Stimulated activated CD4-positive, alpha-beta T cell treated with anti-CD3 and anti-CD28 coated beads, Interleukin-12 subunit alpha, Interleukin-12 subunit beta, amount 100 ng/mL, for 48 hours (primary cell): Measurements from ENCODE around the gene WASHC2A.
"Not testable (repeated sequence)": the region's sequence is repeated elsewhere in the genome, so short reads cannot be mapped to it uniquely, and the experiment has no call there.

Source experiments
- DNase-seq, 3 donors: peaks; one replicate each; pipeline ENCODE4 v3.0.0-alpha.2; 2020; ENCODE audit warnings: low read depth in 2 of 3, low spot score in 1 of 3

The WASHC2A gene

GRCh38 chr10:50067546-50068351, at the start of gene WASHC2A:
Gene WASHC2A, plus strand, starts transcription at chr10:50067954. Its CDS starts 52 bp downstream, at chr10:50068006.
- peak; percentile 66 to 91 (median 70) for DNase-seq

- not testable (repeated sequence) for DNase-seq
These were observed 48.5 kb upstream of the WASHC2A start for GRCh38 chr10:50019279-50019678.

DNA sequence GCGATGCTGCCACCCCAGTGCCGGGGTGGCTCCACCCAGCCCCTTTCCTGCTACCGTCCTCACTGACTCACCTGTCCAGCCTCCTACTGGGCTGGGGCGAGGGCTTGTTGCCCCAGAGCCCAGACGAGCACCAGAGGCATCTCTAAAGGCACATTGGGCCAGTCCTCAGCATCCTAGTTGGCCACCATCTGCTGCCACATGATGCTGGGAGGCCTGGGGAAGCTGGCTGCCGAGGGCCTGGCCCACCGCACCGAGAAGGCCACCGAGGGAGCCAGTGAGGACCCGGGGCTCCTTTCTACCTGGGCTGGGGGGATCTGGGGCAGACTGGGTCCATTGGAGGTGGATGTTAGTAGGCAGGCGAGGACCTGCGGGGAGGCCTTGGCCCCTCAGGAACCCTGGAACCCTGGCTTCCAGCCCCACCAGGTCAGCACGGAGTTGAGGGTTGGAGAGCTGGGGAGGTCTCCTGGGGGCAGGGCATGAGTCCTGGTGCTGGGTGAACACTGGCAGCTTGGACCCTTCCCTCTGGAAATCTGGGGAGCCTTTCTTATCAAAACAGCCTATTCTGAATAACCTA, 47.2 kb upstream of the WASHC2A start:
- not testable (repeated sequence) for DNase-seq

- DNase-seq = no peak
These were observed 46.1 kb upstream of the WASHC2A start for GRCh38 chr10:50021646-50022045.

DNA sequence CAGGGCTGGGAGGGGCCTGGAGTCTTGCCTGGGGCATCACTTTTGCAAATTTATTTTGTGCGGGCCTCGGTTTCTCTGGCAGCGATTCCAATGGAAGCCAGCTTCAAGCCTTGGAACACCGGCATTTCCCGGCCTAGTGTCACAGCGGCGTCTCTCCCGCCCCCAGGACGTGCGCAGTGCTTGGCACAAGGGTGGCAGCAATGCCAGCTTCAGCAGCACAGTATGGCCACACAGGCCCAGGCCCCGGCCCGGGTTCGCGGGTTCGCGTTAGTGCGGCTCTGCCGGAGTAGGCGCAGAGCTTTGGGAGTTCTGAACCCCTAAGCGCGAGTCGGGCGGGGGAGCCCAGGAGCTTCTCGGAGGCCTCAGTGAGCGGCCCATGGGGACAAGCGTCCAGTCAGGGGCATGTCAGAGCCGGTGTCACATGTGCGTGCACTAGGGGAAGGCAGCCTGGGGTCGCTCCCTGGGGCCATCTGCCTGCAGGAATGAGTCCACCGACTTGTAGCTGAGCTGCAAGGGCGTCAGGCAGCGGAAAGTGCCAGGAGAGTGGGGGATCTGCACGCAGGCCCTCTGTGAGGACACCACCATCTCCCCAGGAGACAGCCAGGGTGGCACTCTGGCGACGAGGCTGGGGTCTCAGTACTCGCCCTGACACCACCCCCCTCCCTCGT, 42.9 kb upstream of the WASHC2A start:
- DNase-seq = not testable (repeated sequence)

DNA sequence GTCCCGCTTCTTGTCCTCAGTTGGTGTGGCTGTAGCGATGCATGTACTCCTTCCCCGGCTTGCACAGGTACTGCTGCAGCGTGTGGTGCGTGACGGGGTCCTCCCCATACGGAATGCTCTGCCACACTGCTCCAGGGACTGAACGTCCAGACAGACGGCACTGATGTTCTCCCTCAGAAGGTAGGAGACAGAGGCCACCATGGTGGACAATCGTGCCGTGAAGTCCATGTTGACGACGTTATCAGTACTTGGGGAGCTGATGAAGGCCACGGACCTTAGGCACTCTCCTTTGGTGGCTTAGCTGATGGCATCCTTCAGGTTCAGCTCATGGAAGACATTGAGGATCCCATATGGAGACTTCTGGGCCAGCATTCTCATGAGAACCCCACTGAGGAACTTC, 42.1 kb upstream of the WASHC2A start:
- no peak for DNase-seq

- DNase-seq = no peak
These were observed 40.6 kb upstream of the WASHC2A start for GRCh38 chr10:50027195-50027594.

- no peak for DNase-seq
These were observed 34.3 kb upstream of the WASHC2A start for GRCh38 chr10:50033481-50033880.

DNA sequence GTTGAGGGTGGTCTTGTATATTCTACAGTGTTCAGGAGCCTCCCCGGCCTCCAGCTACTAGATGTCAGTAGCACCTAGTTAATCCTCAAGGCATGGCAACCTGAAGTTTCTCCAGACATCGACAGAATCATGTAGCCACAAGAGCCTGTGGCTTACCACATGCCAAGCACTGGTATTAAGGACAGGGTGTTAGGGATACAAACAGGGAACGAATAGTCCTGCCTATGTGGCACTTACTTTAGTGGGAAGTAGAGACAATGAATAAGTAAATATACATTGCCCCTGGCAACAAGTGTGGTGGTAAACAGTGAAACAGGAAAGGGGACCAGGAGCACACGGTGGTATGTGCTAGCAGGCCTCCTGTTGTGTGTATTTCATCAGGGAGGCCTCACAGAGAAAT, 32.4 kb upstream of the WASHC2A start:
- DNase-seq = not testable (repeated sequence)

- DNase-seq = peak in 1 of 3 donors; percentile 5
These were observed 22.7 kb upstream of the WASHC2A start for GRCh38 chr10:50044941-50045664.

DNA sequence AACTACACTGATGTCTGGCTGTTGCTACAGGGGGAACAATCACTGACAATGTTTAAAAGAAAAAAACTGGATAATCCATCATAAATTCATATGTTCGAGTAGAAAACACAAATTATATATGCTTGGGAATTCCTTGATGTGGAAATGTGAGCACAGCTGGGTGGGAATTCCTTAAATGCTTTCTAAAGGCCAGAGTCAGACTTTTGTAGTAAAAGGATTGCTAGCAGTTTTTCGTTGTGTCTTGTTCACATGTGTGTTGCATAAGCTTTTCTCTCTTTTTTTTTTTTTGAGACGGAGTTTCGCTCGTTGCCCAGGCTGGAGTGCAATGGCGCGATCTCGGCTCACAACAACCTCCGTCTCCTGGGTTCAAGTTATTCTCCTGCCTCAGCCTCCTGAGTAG, 21.3 kb upstream of the WASHC2A start:
- not testable (repeated sequence) for DNase-seq

DNA sequence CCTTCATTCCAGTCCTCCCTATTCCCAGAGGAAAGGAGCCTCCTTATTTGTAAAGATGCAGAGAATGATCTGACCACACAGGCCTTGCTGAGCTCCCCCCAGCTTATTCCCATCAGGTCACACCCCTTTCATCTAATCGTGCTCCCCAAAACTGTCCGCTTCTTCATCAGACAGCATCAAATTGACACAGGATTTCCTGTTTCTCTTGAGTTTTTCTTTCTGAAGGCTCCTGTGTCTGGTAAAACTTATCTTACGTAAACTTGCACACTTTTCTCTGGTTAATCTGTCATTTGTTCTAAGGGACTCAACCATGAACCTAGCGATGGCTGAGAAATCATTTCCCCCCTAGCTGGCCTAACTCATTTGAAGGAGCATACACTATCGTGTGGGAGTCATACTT, 20.2 kb upstream of the WASHC2A start:
- not testable (repeated sequence) for DNase-seq

GRCh38 chr10:50051995-50052660, 15.6 kb upstream of the WASHC2A start:
- DNase-seq = not testable (repeated sequence)

DNA sequence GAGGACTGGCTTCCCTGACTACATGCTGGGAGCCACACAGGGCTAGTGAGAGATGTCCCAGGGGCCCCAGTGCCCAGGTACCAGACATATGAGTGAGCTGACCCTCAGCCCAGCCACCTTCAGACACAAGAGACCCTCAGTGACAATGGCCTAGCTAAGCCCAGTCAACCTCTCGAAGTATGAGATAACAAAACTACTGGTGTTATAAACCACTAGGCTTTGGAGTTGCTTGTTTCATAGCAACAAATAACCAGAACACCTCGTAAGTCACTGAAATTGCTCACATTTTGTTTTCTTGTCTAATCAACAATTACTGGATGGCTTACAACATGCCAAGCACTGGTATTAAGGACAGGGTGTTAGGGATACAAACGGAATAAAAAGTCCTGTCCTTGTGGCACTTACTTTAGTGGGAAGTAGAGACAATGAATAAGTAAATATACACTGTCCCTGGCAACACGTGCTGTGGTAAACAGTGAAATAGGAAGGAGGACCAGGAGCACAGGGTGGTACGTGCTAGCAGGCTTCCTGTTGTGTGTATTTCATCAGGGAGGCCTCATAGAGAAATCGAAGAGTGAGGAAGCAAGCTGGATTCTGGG, 14.9 kb upstream of the WASHC2A start:
- not testable (repeated sequence) for DNase-seq

GRCh38 chr10:50055494-50056292, 12.1 kb upstream of the WASHC2A start:
- not testable (repeated sequence) for DNase-seq

DNA sequence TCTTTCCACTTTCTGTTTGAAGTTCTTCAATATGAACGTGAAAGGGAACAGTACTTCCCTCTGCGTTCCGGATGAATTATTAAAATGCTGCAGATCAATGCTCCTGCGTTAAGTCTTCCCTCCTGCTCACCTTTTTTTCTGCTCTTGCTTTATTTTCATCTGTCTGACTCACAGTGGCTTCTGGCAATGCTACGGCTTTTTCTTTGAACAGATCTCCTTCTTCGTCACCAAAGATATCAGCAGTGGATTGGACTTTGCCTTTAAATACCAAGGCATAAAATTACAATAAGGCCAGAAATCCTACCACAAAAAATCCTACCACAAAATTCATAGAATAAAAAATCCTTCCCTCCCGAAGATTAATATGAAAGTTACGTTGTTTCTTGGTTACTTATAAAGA, 11.1 kb upstream of the WASHC2A start:
- DNase-seq = not testable (repeated sequence)

GRCh38 chr10:50058727-50059126, 9.0 kb upstream of the WASHC2A start:
- not testable (repeated sequence) for DNase-seq

GRCh38 chr10:50059946-50060345, 7.8 kb upstream of the WASHC2A start:
- not testable (repeated sequence) for DNase-seq

- DNase-seq = not testable (repeated sequence)
These were observed 6.2 kb upstream of the WASHC2A start for GRCh38 chr10:50061548-50061947.
